Measurements from ENCODE around the gene DAZAP1. TPM values are rescaled to one million over a fixed set of nuclear protein-coding genes. Genes with fewer than 3 reads are reported as not detected.

The DAZAP1 gene
- total RNA-seq, 1 experiment from 2014 or later = 165 TPM

GRCh38 chr19:1370579-1371361, 36.6 kb upstream of the DAZAP1 start:
- Histone ChIP-seq H3K27me3 (replicated peaks; ENCODE audit: control insufficient read depth, insufficient read depth, low read length) (no peaks in the 10 kb centered on the region), H3K4me3 (ENCODE audit: low read depth, low read length) (no peak overlapping the region), H3K36me3 (ENCODE audit: control insufficient read depth, insufficient read depth, low read length) (no peaks in the 10 kb centered on the region; the same call in 1 of the 2 replicates), H3K4me1 (no peaks in the 10 kb centered on the region), H3K9me3 (no peaks in the 10 kb centered on the region)
- no peak overlapping the region for H3K4me3 Mint-ChIP-seq (ENCODE audit: unreplicated experiment)
- intact Hi-C loops (cut with micrococcal nuclease; ENCODE audit: unreplicated experiment) = no loop called here
- no peaks in the 10 kb centered on the region for H3K27me3 Mint-ChIP-seq (ENCODE audit: insufficient read depth, unreplicated experiment)
- DNase-seq = no peak
- no TSS peak for BruUV-seq (replicated peaks)
- H3K4me1 Mint-ChIP-seq (ENCODE audit: low read depth, unreplicated experiment) = no peaks in the 10 kb centered on the region
- no peak overlapping the region for H3K27ac Mint-ChIP-seq (ENCODE audit: unreplicated experiment)
- POLR2A ChIA-PET = no interaction called here
- H3K36me3 Mint-ChIP-seq (ENCODE audit: insufficient read depth, unreplicated experiment) = peaks cover 38% of the 10 kb centered on the region
- H3K9me3 Mint-ChIP-seq (ENCODE audit: unreplicated experiment) = no peaks in the 10 kb centered on the region
- CTCF ChIA-PET = no interaction called here
- TF ChIP-seq CTCF (IDR thresholded peaks at IDR 0.05; ENCODE audit: insufficient read depth in 1 of 2, low read depth in 1 of 2, low read length in 1 of 2, severe bottlenecking in 1 of 2, unreplicated experiment in 1 of 2) = no peak

GRCh38 chr19:1373042-1373533, 34.3 kb upstream of the DAZAP1 start:
- no peak for TF ChIP-seq CTCF (IDR thresholded peaks at IDR 0.05; ENCODE audit: insufficient read depth in 1 of 2, low read depth in 1 of 2, low read length in 1 of 2, severe bottlenecking in 1 of 2, unreplicated experiment in 1 of 2)
- BruUV-seq (replicated peaks) = no TSS peak
- H3K4me3 Mint-ChIP-seq (ENCODE audit: unreplicated experiment) = no peak overlapping the region
- no peaks in the 10 kb centered on the region for H3K4me1 ChIP-seq
- ChIA-PET CTCF (no interaction called here), POLR2A (interaction anchor here (0.7 kb wide), 1 partner anchor 69 kb away, joined by 5 read pairs; no protein-coding TSS in a partner anchor)
- no peaks in the 10 kb centered on the region for H3K27me3 Mint-ChIP-seq (ENCODE audit: insufficient read depth, unreplicated experiment)
- DNase-seq = no peak
- H3K4me3 ChIP-seq (ENCODE audit: low read depth, low read length) = no peak overlapping the region
- no peaks in the 10 kb centered on the region for H3K27me3 ChIP-seq (replicated peaks; ENCODE audit: control insufficient read depth, insufficient read depth, low read length)
- intact Hi-C loops (cut with micrococcal nuclease; ENCODE audit: unreplicated experiment) = no loop called here
- no peak overlapping the region for H3K27ac Mint-ChIP-seq (ENCODE audit: unreplicated experiment)
- H3K36me3 Mint-ChIP-seq (ENCODE audit: insufficient read depth, unreplicated experiment) = peaks cover 52% of the 10 kb centered on the region
- H3K36me3 ChIP-seq (ENCODE audit: control insufficient read depth, insufficient read depth, low read length) = no peaks in the 10 kb centered on the region
- no peaks in the 10 kb centered on the region for H3K4me1 Mint-ChIP-seq (ENCODE audit: low read depth, unreplicated experiment)
- no peaks in the 10 kb centered on the region for H3K9me3 Mint-ChIP-seq (ENCODE audit: unreplicated experiment)
- H3K9me3 ChIP-seq = no peaks in the 10 kb centered on the region

GRCh38 chr19:1373534-1374249, 33.7 kb upstream of the DAZAP1 start:
- no peak overlapping the region for H3K4me3 Mint-ChIP-seq (ENCODE audit: unreplicated experiment)
- intact Hi-C loops (cut with micrococcal nuclease; ENCODE audit: unreplicated experiment) = no loop called here
- TF ChIP-seq CTCF (IDR thresholded peaks at IDR 0.05; ENCODE audit: insufficient read depth in 1 of 2, low read depth in 1 of 2, low read length in 1 of 2, severe bottlenecking in 1 of 2, unreplicated experiment in 1 of 2) = no peak
- POLR2A ChIA-PET = no interaction called here
- CTCF ChIA-PET = interaction anchor here (1.5 kb wide), 1 partner anchor 129 kb away, joined by 3 read pairs; no protein-coding TSS in a partner anchor
- H3K27me3 Mint-ChIP-seq (ENCODE audit: insufficient read depth, unreplicated experiment) = no peaks in the 10 kb centered on the region
- no peaks in the 10 kb centered on the region for H3K9me3 Mint-ChIP-seq (ENCODE audit: unreplicated experiment)
- H3K4me1 Mint-ChIP-seq (ENCODE audit: low read depth, unreplicated experiment) = no peaks in the 10 kb centered on the region
- H3K36me3 Mint-ChIP-seq (ENCODE audit: insufficient read depth, unreplicated experiment) = peaks cover 52% of the 10 kb centered on the region
- DNase-seq = no peak
- BruUV-seq (replicated peaks) = no TSS peak
- no peaks in the 10 kb centered on the region for H3K27me3 ChIP-seq (replicated peaks; ENCODE audit: control insufficient read depth, insufficient read depth, low read length)
- no peaks in the 10 kb centered on the region for H3K36me3 ChIP-seq (ENCODE audit: control insufficient read depth, insufficient read depth, low read length)
- H3K4me1 ChIP-seq = no peaks in the 10 kb centered on the region
- H3K4me3 ChIP-seq (ENCODE audit: low read depth, low read length) = no peak overlapping the region
- no peak overlapping the region for H3K27ac Mint-ChIP-seq (ENCODE audit: unreplicated experiment)
- H3K9me3 ChIP-seq = no peaks in the 10 kb centered on the region

Measured in Caco-2 (cell line).